ENCODE results near the gene PLA2G4E.

Gene PLA2G4E, protein sequence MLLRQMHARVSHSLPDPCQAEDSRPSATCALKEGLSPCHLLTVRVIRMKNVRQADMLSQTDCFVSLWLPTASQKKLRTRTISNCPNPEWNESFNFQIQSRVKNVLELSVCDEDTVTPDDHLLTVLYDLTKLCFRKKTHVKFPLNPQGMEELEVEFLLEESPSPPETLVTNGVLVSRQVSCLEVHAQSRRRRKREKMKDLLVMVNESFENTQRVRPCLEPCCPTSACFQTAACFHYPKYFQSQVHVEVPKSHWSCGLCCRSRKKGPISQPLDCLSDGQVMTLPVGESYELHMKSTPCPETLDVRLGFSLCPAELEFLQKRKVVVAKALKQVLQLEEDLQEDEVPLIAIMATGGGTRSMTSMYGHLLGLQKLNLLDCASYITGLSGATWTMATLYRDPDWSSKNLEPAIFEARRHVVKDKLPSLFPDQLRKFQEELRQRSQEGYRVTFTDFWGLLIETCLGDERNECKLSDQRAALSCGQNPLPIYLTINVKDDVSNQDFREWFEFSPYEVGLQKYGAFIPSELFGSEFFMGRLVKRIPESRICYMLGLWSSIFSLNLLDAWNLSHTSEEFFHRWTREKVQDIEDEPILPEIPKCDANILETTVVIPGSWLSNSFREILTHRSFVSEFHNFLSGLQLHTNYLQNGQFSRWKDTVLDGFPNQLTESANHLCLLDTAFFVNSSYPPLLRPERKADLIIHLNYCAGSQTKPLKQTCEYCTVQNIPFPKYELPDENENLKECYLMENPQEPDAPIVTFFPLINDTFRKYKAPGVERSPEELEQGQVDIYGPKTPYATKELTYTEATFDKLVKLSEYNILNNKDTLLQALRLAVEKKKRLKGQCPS

DNA sequence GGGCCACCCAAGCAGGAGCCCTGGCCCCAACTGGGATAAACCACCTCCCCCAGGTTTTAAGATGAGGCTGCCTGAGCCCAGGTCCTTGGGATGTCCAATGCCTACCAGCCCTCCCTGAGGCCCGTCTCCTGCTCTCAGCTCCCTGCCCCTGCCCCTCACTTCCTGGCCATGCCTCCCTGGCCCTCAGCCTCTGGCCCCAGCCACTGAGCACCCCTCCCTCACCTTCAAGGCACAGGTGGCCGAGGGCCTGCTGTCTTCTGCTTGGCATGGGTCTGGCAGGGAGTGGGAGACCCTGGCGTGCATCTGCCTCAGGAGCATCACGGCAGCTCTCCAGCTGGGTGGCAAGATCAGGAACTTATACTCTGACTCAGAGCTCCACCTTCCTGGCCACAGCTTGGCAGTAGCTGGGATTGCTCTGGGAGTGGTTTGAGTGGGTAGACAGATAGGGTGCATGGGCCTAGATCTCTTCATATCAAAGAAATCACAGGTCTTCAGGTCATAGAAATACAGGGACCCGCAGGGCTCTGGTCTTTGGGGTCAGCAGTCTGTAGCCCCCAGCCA is at the start of gene PLA2G4E:
PLA2G4E (minus strand) TSS at position 330 of the 561 bp plus-strand sequence; CDS start at position 318, 12 bp downstream.
- no peak for DNase-seq (ENCODE audit: low spot score)

- DNase-seq (ENCODE audit: low spot score) = no peak
These were observed 49.6 kb upstream of the PLA2G4E start for GRCh38 chr15:42070279-42070975.

- no peak for DNase-seq (ENCODE audit: low spot score)
These were observed 48.8 kb upstream of the PLA2G4E start for GRCh38 chr15:42069496-42070278.

DNA sequence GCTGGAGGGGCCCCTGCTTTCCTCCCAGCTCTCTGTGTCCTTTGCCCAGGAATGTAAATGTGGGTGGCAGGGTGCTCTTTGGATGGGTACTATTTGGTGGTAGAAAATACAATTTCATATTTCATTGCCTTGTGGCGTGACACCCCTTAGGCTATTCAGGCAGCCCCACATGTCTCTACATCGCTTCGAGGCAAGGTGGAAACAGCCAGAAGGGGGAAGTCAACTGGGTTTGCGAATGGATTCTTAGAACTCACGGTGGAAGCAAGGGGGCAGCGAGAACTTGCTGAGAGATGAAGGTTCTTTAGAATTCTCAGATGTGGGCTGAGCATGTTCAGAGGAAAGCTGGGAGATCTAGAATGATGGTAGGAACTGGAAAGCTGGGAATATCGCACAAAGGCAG is 48.2 kb upstream of the PLA2G4E start:
- DNase-seq (ENCODE audit: low spot score) = no peak

DNA sequence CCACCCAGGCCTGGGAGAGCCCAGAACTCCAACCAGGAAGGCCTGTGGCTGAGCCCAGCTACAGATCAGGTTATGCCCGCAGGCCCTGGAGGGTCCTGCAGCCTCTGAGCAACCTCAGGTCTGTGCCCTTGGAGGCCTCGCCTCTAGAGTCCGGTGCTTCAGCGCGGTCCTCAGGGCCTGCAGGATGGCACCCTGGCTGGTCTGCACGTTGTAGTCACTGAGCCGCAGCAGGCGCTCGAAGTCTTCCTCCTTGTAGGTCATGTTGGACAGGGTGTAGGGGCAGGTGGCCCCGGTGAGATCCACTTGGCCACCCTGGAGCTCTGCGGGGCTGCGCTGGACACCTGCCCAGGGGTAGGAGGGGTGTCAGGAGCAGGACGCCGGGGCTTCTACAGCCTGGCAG is 47.8 kb upstream of the PLA2G4E start:
- DNase-seq (ENCODE audit: low spot score) = no peak

DNA sequence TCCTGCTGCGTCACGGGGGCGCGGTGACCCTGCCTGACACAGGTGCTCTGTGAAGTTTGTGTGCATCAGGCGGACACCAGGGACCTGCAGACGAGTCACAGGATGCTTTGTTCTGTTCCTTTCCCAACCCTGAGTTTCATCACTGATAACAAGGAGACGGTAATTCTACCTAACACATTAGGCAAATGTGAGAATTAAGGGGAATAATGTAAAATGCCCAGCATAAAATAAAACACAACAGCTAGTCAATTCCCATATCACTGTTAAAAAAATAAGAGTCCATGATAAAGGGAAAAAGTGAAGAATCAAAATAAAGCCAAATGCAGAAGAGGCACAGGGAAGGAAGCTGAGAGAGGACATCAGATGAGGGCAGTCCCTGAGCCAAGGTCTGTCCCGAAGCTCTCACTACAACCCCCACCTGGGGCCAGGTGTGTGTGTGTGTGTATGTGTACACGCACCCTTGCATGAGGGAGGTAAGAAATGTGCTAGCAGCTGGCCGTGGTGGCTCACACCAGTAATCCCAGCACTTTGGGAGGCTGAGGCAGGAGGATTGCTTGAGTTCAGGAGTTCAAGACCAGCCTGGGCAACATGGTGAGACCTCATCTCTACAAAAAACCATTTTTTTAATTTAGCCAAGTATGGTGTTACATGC is 46.0 kb upstream of the PLA2G4E start:
- DNase-seq (ENCODE audit: low spot score) = no peak

- DNase-seq (ENCODE audit: low spot score) = no peak
These were observed 44.6 kb upstream of the PLA2G4E start for GRCh38 chr15:42065468-42065867.

GRCh38 chr15:42065033-42065432 is 44.2 kb upstream of the PLA2G4E start:
- peak; percentile 44 for DNase-seq (ENCODE audit: low spot score)

DNA sequence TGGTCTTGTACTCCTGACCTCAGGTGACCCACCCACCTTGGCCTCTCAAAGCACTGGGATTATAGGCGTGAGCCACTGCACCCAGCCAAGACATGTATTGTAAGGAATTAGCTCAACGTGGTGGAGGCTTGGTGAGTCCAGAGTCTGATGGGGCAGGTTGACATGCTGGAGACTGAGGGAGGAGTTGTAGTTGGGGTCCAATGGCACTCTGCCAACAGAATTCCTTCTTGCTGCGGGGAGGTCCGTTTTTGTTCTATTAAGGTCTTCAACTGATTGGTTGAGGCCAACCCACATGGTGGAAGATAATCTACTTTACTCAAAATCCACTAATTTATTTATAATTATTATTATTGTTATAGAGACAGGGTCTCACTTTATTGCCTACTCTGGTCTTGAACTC is 43.4 kb upstream of the PLA2G4E start:
- DNase-seq (ENCODE audit: low spot score) = no peak

DNA sequence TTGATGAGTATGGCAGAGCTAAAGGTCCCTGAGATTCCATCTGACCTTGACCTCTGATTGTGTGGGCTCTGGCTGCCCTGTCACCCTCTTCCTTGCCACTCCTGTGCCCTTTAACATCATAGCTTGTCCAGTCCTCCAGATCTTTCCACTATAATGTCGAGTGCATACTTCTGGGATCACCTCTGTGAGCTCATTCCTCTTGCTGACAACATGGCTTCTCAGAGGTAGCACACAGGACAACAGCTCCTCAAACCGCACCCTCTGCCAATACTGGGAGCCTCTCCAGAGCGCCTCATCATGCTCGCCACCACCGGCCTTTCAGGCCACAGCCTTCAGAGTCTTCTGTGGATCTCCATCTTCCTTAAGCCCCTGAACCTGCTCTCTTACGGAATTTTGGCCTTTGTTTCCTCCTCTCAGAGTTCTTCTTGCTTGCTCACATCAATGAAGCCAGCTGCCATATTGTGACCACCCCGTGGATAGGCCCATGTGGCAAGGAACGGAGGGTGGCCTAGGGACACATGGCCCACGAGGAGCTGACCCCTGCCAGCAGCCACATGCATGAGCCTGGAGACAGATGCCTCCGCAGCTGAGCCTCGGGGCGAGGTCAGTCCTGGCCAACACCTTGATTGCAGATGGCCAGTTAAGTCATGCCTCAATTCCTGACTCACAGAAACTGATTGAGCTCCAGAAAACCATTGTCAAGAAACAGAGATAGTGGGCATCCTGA is 42.4 kb upstream of the PLA2G4E start:
- DNase-seq (ENCODE audit: low spot score) = no peak

GRCh38 chr15:42062284-42062806 is 41.5 kb upstream of the PLA2G4E start:
- no peak for DNase-seq (ENCODE audit: low spot score)

GRCh38 chr15:42060797-42061196 is 40.0 kb upstream of the PLA2G4E start:
- DNase-seq (ENCODE audit: low spot score) = no peak

- no peak for DNase-seq (ENCODE audit: low spot score)
These were observed 39.6 kb upstream of the PLA2G4E start for GRCh38 chr15:42060477-42060763.

- DNase-seq (ENCODE audit: low spot score) = peak; percentile 26
These were observed 39.0 kb upstream of the PLA2G4E start for GRCh38 chr15:42059661-42060476.

DNA sequence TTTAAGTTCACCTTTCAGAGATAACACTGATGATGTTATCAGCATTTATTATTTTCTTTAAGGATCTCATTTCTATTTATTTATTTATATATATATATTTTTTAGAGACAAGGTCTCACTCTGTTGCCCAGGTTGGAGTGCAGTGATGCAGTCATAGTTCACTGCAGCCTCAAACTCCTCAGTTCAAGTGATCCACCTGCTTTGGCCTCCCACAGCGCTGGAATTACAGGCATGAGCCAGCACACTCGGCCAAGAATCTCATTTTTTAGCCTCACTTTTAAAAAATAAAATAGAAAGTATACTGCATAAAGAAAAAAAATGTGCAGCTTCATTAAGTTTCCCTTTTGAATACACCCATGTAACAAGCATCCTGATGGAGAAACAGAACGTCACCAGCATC is 37.9 kb upstream of the PLA2G4E start:
- no peak for DNase-seq (ENCODE audit: low spot score)

GRCh38 chr15:42057799-42058646 is 37.2 kb upstream of the PLA2G4E start:
- DNase-seq (ENCODE audit: low spot score) = no peak

- peak; percentile 46 for DNase-seq (ENCODE audit: low spot score)
These were observed 36.3 kb upstream of the PLA2G4E start for GRCh38 chr15:42056934-42057798.
